OCI-LY1 (cell line): ENCODE measurements around the gene BLTP3A.

ENCODE experiments used
- H2AFZ ChIP-seq: fragments of 200-600 bp; sonication (generic), shearing (Covaris generic); 2 replicates; pipeline ENCODE4 v1.6.0; 2014; ENCODE audit warnings: antibody characterized with exemption, mild to moderate bottlenecking, low read length
- H3F3A ChIP-seq: fragments of 200-600 bp; sonication (generic), shearing (Covaris generic); 2 replicates; pipeline ENCODE4 v1.6.0; 2014; ENCODE audit warnings: mild to moderate bottlenecking, antibody characterized with exemption, low read length, moderate library complexity; ENCODE audit not compliant: insufficient read depth
- H3K27ac ChIP-seq: fragments of 200-600 bp; sonication (generic); 2 replicates; pipeline ENCODE4 v1.5.1; 2014; ENCODE audit warnings: low read length, mixed run types, mild to moderate bottlenecking, low read depth; ENCODE audit not compliant: poor library complexity, severe bottlenecking
- H3K27me3 ChIP-seq: fragments of 200-600 bp; sonication (generic); 2 replicates; pipeline ENCODE4 v1.6.0; 2014; ENCODE audit warnings: antibody characterized with exemption, mild to moderate bottlenecking, low read length, moderate library complexity; ENCODE audit not compliant: insufficient read depth
- H3K36me3 ChIP-seq: fragments of 200-600 bp; sonication (generic); 2 replicates; pipeline ENCODE4 v1.6.1; 2014; ENCODE audit warnings: mild to moderate bottlenecking, antibody characterized with exemption, low read length, moderate library complexity, mixed read lengths; ENCODE audit not compliant: insufficient read depth
- H3K4me1 ChIP-seq: fragments of 200-600 bp; sonication (generic); 2 replicates; pipeline ENCODE4 v1.5.1; 2014; ENCODE audit warnings: mild to moderate bottlenecking, low read length, moderate library complexity; ENCODE audit not compliant: insufficient read depth, severe bottlenecking
- H3K4me2 ChIP-seq: fragments of 200-600 bp; sonication (generic), shearing (Covaris generic); 2 replicates; pipeline ENCODE4 v1.6.1; 2014; ENCODE audit warnings: low read length
- H3K4me3 ChIP-seq: fragments of 200-600 bp; sonication (generic); 2 replicates; pipeline ENCODE4 v1.5.1; 2014; ENCODE audit warnings: low read length, low read depth, mild to moderate bottlenecking, mixed read lengths; ENCODE audit not compliant: poor library complexity, severe bottlenecking
- H3K79me2 ChIP-seq: fragments of 200-600 bp; shearing (Covaris generic); 2 replicates; pipeline ENCODE4 v1.6.1; 2016; ENCODE audit warnings: mixed run types, low read length, mixed read lengths; ENCODE audit not compliant: insufficient read depth
- H3K9ac ChIP-seq: fragments of 200-600 bp; sonication (generic), shearing (Covaris generic); 2 replicates; pipeline ENCODE4 v1.6.1; 2014; ENCODE audit warnings: mild to moderate bottlenecking, low read length, mixed read lengths
- H3K9me2 ChIP-seq: fragments of 200-600 bp; sonication (generic), shearing (Covaris generic); 2 replicates; pipeline ENCODE4 v1.6.1; 2014; ENCODE audit warnings: low read depth, mild to moderate bottlenecking, low read length, mixed read lengths
- H3K9me3 ChIP-seq: fragments of 200-600 bp; shearing (Covaris generic); 2 replicates; pipeline ENCODE4 v1.6.1; 2014; ENCODE audit warnings: low read length, mixed read lengths
- H4K20me1 ChIP-seq: fragments of 200-600 bp; sonication (generic), shearing (Covaris generic); 2 replicates; pipeline ENCODE4 v1.6.0; 2016; ENCODE audit warnings: mild to moderate bottlenecking, low read length; ENCODE audit not compliant: insufficient read depth
- CTCF ChIP-seq: fragments of 200-600 bp; sonication (generic), shearing (Covaris generic); IDR thresholded peaks from 2 replicates; pipeline ENCODE4 v1.5.1; 2017; ENCODE audit warnings: mild to moderate bottlenecking, antibody characterized with exemption, low read length, moderate library complexity, mixed read lengths
- EZH2 ChIP-seq: fragments of 200-600 bp; sonication (generic), shearing (Covaris generic); IDR thresholded peaks from 2 replicates; pipeline ENCODE4 v1.8.0; 2017; ENCODE audit warnings: borderline replicate concordance, mixed run types, mild to moderate bottlenecking, antibody characterized with exemption, low read length, moderate library complexity, mixed read lengths

The BLTP3A gene

DNA sequence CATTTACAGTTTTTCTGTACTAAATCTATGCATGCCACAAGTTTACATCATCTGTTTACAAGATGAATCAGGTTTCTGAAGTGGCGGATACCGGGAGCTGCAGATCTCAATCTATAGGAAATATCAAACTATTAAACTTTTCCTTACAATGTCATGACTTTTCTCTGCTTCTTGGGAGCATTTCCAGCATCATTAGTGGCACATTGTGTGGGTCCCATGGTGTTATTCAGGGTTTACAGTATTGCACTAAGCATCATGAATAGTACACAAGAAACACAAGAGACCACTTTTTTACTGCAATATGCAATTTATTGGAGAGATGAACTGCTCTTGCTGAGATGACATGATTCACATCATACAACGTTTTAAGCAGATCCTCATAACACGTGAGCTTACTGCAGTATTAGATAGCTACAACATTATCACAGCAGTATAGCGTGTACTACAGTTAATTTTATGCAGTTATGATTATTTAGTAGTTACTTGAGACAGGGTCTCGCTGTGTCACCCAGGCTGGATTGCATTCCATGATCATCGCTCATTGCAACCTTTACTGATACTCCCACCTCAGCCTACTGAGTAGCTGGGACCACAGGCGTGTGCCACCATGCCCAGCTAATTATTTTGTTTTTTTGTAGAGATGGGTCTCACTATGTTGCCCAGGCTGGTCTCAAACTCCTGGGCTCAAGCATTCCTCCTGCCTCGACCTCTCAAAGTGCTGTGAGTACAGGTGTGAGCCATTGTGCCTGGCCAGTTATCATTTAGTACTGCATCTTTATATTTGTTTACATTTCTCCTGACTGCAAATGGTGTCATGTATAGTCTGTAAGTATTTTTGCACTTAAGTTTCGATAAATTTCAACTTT lies 18.4 kb downstream of the BLTP3A start:
- Histone ChIP-seq H3K9me2 (no peaks in the 10 kb centered on the region), H3K27ac (no peak overlapping the region), H3K9me3 (no peaks in the 10 kb centered on the region), H3K27me3 (no peaks in the 10 kb centered on the region), H3K4me2 (no peak overlapping the region), H3K9ac (no peak overlapping the region), H2AFZ (no peak overlapping the region), H3K4me3 (no peak overlapping the region), H3K79me2 (peaks cover 42% of the 10 kb centered on the region), H3K4me1 (peaks cover 14% of the 10 kb centered on the region), H3K36me3 (no peaks in the 10 kb centered on the region), H4K20me1 (no peaks in the 10 kb centered on the region), H3F3A (no peaks in the 10 kb centered on the region)
- TF ChIP-seq EZH2 (no peak), CTCF (no peak)

- no peaks in the 10 kb centered on the region for H4K20me1 ChIP-seq
- H3K9me2 ChIP-seq: no peaks in the 10 kb centered on the region
- H2AFZ ChIP-seq: no peak overlapping the region
- H3K9me3 ChIP-seq: no peaks in the 10 kb centered on the region
- H3K4me2 ChIP-seq: no peak overlapping the region
- no peaks in the 10 kb centered on the region for H3F3A ChIP-seq
- peaks cover 44% of the 10 kb centered on the region for H3K79me2 ChIP-seq
- TF ChIP-seq CTCF (no peak), EZH2 (no peak)
- no peak overlapping the region for H3K4me3 ChIP-seq
- no peak overlapping the region for H3K9ac ChIP-seq
- H3K36me3 ChIP-seq: no peaks in the 10 kb centered on the region
- H3K27ac ChIP-seq: no peak overlapping the region
- no peaks in the 10 kb centered on the region for H3K27me3 ChIP-seq
- H3K4me1 ChIP-seq: peaks cover 18% of the 10 kb centered on the region
These were observed 19.2 kb downstream of the BLTP3A start for GRCh38 chr6:34810936-34811632.

- no peak overlapping the region for H3K4me3 ChIP-seq
- peaks cover 25% of the 10 kb centered on the region for H3K4me1 ChIP-seq
- no peak overlapping the region for H3K9ac ChIP-seq
- TF ChIP-seq EZH2 (no peak), CTCF (no peak)
- H3K9me3 ChIP-seq: no peaks in the 10 kb centered on the region
- no peaks in the 10 kb centered on the region for H3F3A ChIP-seq
- no peaks in the 10 kb centered on the region for H3K9me2 ChIP-seq
- no peak overlapping the region for H2AFZ ChIP-seq
- no peak overlapping the region for H3K27ac ChIP-seq
- H3K36me3 ChIP-seq: no peaks in the 10 kb centered on the region
- no peak overlapping the region for H3K4me2 ChIP-seq
- peaks cover 41% of the 10 kb centered on the region for H3K79me2 ChIP-seq
- H4K20me1 ChIP-seq: no peaks in the 10 kb centered on the region
- H3K27me3 ChIP-seq: no peaks in the 10 kb centered on the region
These were observed 21.3 kb downstream of the BLTP3A start for GRCh38 chr6:34813028-34813713.
